Choroid plexus epithelial cell (primary cell): ENCODE data around the gene MTCP1.

ENCODE experiments used
- DNase-seq: peaks from one replicate; pipeline ENCODE4 v3.0.0-alpha.2; 2010; ENCODE audit warnings: low read depth
- H3K4me3 ChIP-seq: 2 replicates; pipeline ENCODE4 v1.5.1; 2011; ENCODE audit warnings: low read depth, mild to moderate bottlenecking, control low read depth, low read length, moderate library complexity
- TF ChIP-seq, protein P1 (sequence below): conservative IDR thresholded peaks from 2 replicates; pipeline ENCODE4 v1.5.1; 2011; ENCODE audit warnings: low read depth, mild to moderate bottlenecking, control low read depth, inconsistent platforms, low read length, moderate library complexity

MTCP1 gene

GRCh38 chrX:155094468-155095061 lies 23.6 kb upstream of the MTCP1 start:
- peak; percentile 55 for DNase-seq
- no peak overlapping the region for H3K4me3 ChIP-seq
- TF ChIP-seq, protein P1, sequence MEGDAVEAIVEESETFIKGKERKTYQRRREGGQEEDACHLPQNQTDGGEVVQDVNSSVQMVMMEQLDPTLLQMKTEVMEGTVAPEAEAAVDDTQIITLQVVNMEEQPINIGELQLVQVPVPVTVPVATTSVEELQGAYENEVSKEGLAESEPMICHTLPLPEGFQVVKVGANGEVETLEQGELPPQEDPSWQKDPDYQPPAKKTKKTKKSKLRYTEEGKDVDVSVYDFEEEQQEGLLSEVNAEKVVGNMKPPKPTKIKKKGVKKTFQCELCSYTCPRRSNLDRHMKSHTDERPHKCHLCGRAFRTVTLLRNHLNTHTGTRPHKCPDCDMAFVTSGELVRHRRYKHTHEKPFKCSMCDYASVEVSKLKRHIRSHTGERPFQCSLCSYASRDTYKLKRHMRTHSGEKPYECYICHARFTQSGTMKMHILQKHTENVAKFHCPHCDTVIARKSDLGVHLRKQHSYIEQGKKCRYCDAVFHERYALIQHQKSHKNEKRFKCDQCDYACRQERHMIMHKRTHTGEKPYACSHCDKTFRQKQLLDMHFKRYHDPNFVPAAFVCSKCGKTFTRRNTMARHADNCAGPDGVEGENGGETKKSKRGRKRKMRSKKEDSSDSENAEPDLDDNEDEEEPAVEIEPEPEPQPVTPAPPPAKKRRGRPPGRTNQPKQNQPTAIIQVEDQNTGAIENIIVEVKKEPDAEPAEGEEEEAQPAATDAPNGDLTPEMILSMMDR = peak; percentile 58

DNA sequence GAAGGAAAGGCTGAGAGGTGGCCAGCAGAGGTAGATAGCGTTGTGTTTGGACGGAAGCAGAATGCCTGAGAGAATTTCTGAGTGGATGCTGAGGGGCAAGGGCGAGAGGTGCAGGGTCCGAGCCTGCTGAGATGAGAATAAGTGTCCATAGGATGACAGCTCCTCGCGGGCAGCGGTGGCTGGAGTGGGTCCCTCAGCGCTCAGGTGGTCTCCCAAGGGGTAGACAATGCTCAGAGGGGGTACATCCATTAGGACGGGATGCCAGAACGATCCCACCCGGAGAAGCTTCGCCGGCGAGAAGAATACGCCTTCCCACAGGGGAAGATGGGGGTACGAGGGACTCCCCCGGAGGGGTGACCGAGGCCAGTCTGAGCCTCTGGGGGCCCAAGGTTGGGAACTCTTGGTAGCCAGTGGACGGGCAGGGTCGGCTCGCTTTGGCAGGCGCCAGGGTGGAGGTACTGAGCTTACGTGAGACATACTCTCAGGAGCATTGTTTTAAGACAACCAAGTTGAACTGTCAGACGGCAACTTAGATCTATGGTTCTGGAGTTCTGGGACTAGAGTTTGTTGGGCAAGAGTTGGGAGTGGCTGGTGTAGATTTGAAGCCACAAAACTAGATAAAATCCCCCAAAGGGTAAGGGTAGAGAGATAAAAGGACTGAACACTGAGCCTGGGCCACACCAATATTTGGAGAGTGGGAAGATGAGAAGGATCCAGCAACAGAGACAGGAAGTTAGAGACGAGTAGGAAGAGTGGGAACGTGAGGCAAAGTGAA lies 16.2 kb upstream of the MTCP1 start:
- TF ChIP-seq, protein P1 = no peak
- H3K4me3 ChIP-seq = no peak overlapping the region
- DNase-seq = no peak

DNA sequence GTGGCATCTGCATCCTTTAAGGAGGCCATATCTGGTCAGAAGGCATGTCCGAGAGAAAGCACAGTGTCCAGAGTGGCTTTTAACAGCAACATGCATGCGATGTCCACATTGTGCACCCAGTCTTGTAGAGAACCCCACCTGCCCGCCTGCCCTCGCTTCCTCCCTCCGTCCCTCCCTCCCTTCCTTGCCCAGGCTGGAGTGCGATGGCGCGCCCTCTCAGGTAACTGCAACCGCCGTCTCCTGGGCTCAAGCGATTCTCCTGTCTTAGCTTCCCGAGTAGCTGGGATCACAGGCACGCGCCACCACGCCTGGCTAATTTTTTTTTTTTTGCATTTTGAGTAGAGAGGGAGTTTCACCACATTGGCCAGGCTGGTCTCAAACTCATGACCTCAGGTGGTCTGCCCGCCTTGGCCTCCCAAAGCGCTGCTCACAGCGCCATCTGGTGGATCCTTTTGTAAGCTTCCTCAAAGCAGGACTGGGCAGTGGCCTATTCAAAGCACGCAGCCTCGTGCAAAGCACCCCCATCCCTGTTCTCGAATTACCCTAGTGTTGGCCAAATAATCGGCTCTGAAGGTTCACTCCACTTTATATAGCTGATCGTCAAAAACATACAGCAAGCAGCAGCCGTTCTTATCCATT lies 15.4 kb upstream of the MTCP1 start:
- TF ChIP-seq, protein P1 = peak; percentile 64
- peak; percentile 42 for DNase-seq
- H3K4me3 ChIP-seq = no peak overlapping the region

DNA sequence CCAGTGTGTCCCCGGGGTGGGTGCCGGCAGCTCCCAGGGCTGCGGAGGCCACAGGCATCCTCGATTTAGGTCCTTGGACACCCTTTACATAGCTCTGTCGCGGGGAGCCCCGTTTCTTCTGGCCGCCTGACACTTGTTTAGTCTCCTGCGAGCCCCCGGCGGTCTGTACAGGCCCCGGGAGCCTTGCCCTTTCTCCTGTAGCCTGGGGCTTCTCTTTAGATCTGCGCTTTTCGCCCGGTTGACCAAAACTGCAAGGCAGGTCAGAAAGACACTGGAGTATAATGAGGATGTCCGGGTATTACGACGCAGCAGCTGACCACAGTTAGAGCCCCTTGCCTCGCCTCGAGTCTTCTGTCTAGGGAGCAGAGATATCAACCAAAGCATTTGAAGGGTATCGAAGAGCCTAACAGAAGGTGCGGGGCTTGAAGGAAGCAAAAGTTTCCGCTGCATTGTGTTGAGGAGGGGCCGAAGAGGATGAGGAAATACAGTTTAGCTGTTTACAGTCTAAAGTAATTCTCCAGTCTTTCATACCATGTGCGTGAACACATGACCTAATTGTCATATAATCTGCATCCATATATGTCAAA lies 851 bp upstream of the MTCP1 start:
- H3K4me3 ChIP-seq = peak overlapping the region; percentile 75
- TF ChIP-seq, protein P1 = no peak
- peak; percentile 8 for DNase-seq

GRCh38 chrX:155070663-155070974 lies 317 bp downstream of the MTCP1 start:
- TF ChIP-seq, protein P1 = no peak
- peak overlapping the region; percentile 75 for H3K4me3 ChIP-seq
- no peak for DNase-seq

GRCh38 chrX:155070038-155070437 lies 898 bp downstream of the MTCP1 start:
- TF ChIP-seq, protein P1 = no peak
- H3K4me3 ChIP-seq = peak overlapping the region; percentile 75
- no peak for DNase-seq
